ENCODE results near the gene GIMAP5. TPM values are rescaled to one million over a fixed set of nuclear protein-coding genes. Genes with fewer than 3 reads are reported as not detected.

The GIMAP5 gene
- total and polyA plus RNA-seq, 8 donors, result 0.83 to 17.3 (median 3.1) TPM

- TF ChIP-seq, protein P1, sequence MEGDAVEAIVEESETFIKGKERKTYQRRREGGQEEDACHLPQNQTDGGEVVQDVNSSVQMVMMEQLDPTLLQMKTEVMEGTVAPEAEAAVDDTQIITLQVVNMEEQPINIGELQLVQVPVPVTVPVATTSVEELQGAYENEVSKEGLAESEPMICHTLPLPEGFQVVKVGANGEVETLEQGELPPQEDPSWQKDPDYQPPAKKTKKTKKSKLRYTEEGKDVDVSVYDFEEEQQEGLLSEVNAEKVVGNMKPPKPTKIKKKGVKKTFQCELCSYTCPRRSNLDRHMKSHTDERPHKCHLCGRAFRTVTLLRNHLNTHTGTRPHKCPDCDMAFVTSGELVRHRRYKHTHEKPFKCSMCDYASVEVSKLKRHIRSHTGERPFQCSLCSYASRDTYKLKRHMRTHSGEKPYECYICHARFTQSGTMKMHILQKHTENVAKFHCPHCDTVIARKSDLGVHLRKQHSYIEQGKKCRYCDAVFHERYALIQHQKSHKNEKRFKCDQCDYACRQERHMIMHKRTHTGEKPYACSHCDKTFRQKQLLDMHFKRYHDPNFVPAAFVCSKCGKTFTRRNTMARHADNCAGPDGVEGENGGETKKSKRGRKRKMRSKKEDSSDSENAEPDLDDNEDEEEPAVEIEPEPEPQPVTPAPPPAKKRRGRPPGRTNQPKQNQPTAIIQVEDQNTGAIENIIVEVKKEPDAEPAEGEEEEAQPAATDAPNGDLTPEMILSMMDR (IDR thresholded peaks at IDR 0.05), result peak; percentile 69 to 79 (median 74)
- peak; percentile 63 to 93 (median 78) for DNase-seq
- FAIRE-seq, result peak; percentile 51
- WGBS, 2 donors, result 3 to 4% methylated on average over 12 of the region's 12 CpGs
- H3K27ac ChIP-seq, result no peak overlapping the region
- H3K4me1 ChIP-seq, result peaks cover 0 to 12% (median 4%) of the 10 kb centered on the region in 3 donors
- H3K36me3 ChIP-seq, result no peaks in the 10 kb centered on the region
- H3K9me3 ChIP-seq, result no peaks in the 10 kb centered on the region
- intact Hi-C loops (cut with DNase I), result no loop called here
- no peaks in the 10 kb centered on the region for H3K27me3 ChIP-seq
- peak; percentile 84 to 95 (median 94) for ATAC-seq
- H3K4me3 ChIP-seq, result no peak overlapping the region
Observed at GRCh38 chr7:150778738-150779301, 41.6 kb downstream of the GIMAP5 start.

- no peaks in the 10 kb centered on the region for H3K9me3 ChIP-seq
- 60 to 63% methylated on average over 3 of the region's 3 CpGs for WGBS, 2 donors
- H3K36me3 ChIP-seq, result no peaks in the 10 kb centered on the region
- H3K27ac ChIP-seq, result peak overlapping the region in 2 of 4 donors; percentile 32 to 33
- no peak overlapping the region for H3K4me3 ChIP-seq
- DNase-seq, result no peak
- intact Hi-C loops (cut with DNase I), result no loop called here
- no peak for ATAC-seq
- FAIRE-seq, result no peak
- H3K27me3 ChIP-seq, result no peaks in the 10 kb centered on the region
- TF ChIP-seq, protein P1 (IDR thresholded peaks at IDR 0.05), result no peak
- H3K4me1 ChIP-seq, result peaks cover 0 to 21% (median 4%) of the 10 kb centered on the region in 3 donors
Observed at GRCh38 chr7:150780292-150780691, 43.1 kb downstream of the GIMAP5 start.

DNA sequence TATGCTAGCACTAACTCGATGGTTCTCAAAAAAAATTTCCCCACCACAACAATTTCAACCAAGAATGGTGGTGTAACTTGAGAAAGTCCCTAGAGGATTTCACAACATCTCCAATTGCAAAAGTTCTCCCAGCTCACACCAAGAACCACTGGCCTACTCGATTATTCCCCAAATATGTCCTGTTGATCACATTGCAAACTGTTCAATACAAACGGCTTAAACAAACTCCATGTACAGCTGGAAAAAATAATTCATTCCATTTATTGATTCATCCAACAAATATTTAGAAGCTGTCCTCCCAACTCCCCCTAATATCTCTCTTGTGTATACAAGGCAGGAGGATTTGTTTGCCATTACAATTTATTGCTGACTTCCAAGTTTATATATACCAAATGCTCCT is 43.9 kb downstream of the GIMAP5 start:
- intact Hi-C loops (cut with DNase I), result no loop called here
- H3K9me3 ChIP-seq, result no peaks in the 10 kb centered on the region
- 26 to 36% methylated on average over 3 of the region's 3 CpGs for WGBS, 2 donors

GRCh38 chr7:150781961-150782360 is 44.7 kb downstream of the GIMAP5 start:
- DNase-seq, result no peak
- TF ChIP-seq, protein P1 (IDR thresholded peaks at IDR 0.05), result no peak
- WGBS, 2 donors, result 92 to 95% methylated on average over 2 of the region's 2 CpGs
- intact Hi-C loops (cut with DNase I), result no loop called here
- FAIRE-seq, result no peak
- ATAC-seq, result no peak
- no peaks in the 10 kb centered on the region for H3K9me3 ChIP-seq
- H3K4me1 ChIP-seq, result peaks cover 0 to 16% (median 0%) of the 10 kb centered on the region in 3 donors
- no peak overlapping the region for H3K27ac ChIP-seq
- H3K4me3 ChIP-seq, result no peak overlapping the region
- no peaks in the 10 kb centered on the region for H3K27me3 ChIP-seq
- no peaks in the 10 kb centered on the region for H3K36me3 ChIP-seq

More for the DNA sequence above, 43.9 kb downstream of the GIMAP5 start:
- H3K36me3 ChIP-seq, result no peaks in the 10 kb centered on the region
- no peaks in the 10 kb centered on the region for H3K27me3 ChIP-seq
- FAIRE-seq (peak; percentile 41), DNase-seq (no peak), ATAC-seq (peak in 1 of 4 donors; percentile 3)
- H3K4me3 ChIP-seq, result no peak overlapping the region
- peak overlapping the region in 2 of 4 donors; percentile 32 to 33 for H3K27ac ChIP-seq
- TF ChIP-seq, protein P1 (IDR thresholded peaks at IDR 0.05), result no peak
- peaks cover 0 to 21% (median 4%) of the 10 kb centered on the region in 3 donors for H3K4me1 ChIP-seq

GRCh38 chr7:150784120-150784736 is 47.0 kb downstream of the GIMAP5 start:
- intact Hi-C loops (cut with DNase I), result no loop called here
- Histone ChIP-seq H3K27ac (peak overlapping the region in 2 of 4 donors; percentile 37 to 50), H3K4me3 (no peak overlapping the region)

More at GRCh38 chr7:150784120-150784736, 47.0 kb downstream of the GIMAP5 start:
- no peaks in the 10 kb centered on the region for H3K9me3 ChIP-seq
- TF ChIP-seq, protein P1 (IDR thresholded peaks at IDR 0.05), result no peak
- DNase-seq (peak in 1 of 6 donors; percentile 39), FAIRE-seq (no peak), ATAC-seq (peak; percentile 63 to 87 (median 66))
- no peaks in the 10 kb centered on the region for H3K27me3 ChIP-seq
- WGBS, 2 donors, result 18 to 31% methylated on average over 9 of the region's 9 CpGs
- peaks cover 0 to 16% (median 0%) of the 10 kb centered on the region in 3 donors for H3K4me1 ChIP-seq
- no peaks in the 10 kb centered on the region for H3K36me3 ChIP-seq

All from pancreas (tissue), 10 donors.